ENCODE measurements around the gene CBLL1.

The CBLL1 gene

GRCh38 chr7:107723255-107723654, 20.7 kb upstream of the CBLL1 start:
- H3K4me3 Mint-ChIP-seq = no peak overlapping the region
- no peak overlapping the region for H3K27ac Mint-ChIP-seq

GRCh38 chr7:107725138-107725740, 18.7 kb upstream of the CBLL1 start:
- no peak overlapping the region for H3K4me3 Mint-ChIP-seq
- H3K27me3 Mint-ChIP-seq = peaks cover 8% of the 10 kb centered on the region
- no peaks in the 10 kb centered on the region for H3K4me1 Mint-ChIP-seq
- no peaks in the 10 kb centered on the region for H3K36me3 Mint-ChIP-seq
- no peaks in the 10 kb centered on the region for H3K9me3 Mint-ChIP-seq
- no peak overlapping the region for H3K27ac Mint-ChIP-seq

More at GRCh38 chr7:107723255-107723654, 20.7 kb upstream of the CBLL1 start:
- Mint-ChIP-seq H3K9me3 (no peaks in the 10 kb centered on the region), H3K27me3 (peaks cover 8% of the 10 kb centered on the region), H3K4me1 (no peaks in the 10 kb centered on the region), H3K36me3 (no peaks in the 10 kb centered on the region)

- Mint-ChIP-seq H3K36me3 (no peaks in the 10 kb centered on the region), H3K4me1 (no peaks in the 10 kb centered on the region), H3K27ac (no peak overlapping the region), H3K9me3 (no peaks in the 10 kb centered on the region), H3K4me3 (no peak overlapping the region), H3K27me3 (peaks cover 8% of the 10 kb centered on the region)
Measured at GRCh38 chr7:107726356-107727130, 17.4 kb upstream of the CBLL1 start.

- H3K27me3 Mint-ChIP-seq = peaks cover 8% of the 10 kb centered on the region
- no peak overlapping the region for H3K27ac Mint-ChIP-seq
- no peaks in the 10 kb centered on the region for H3K4me1 Mint-ChIP-seq
- no peaks in the 10 kb centered on the region for H3K36me3 Mint-ChIP-seq
- no peaks in the 10 kb centered on the region for H3K9me3 Mint-ChIP-seq
- H3K4me3 Mint-ChIP-seq = no peak overlapping the region
Measured at GRCh38 chr7:107728276-107728675, 15.7 kb upstream of the CBLL1 start.

- Mint-ChIP-seq H3K27me3 (no peaks in the 10 kb centered on the region), H3K4me1 (peaks cover 43% of the 10 kb centered on the region), H3K27ac (peak overlapping the region; percentile 99), H3K36me3 (peaks cover 2% of the 10 kb centered on the region), H3K4me3 (peak overlapping the region; percentile 97), H3K9me3 (no peaks in the 10 kb centered on the region)
Measured at GRCh38 chr7:107742678-107743566, 1.0 kb upstream of the CBLL1 start.

GRCh38 chr7:107744345-107744750, 406 bp downstream of the CBLL1 start:
- Mint-ChIP-seq H3K27me3 (no peaks in the 10 kb centered on the region), H3K4me1 (peaks cover 51% of the 10 kb centered on the region), H3K9me3 (no peaks in the 10 kb centered on the region), H3K4me3 (peak overlapping the region; percentile 97), H3K27ac (peak overlapping the region; percentile 99), H3K36me3 (peaks cover 2% of the 10 kb centered on the region)

- H3K9me3 Mint-ChIP-seq = no peaks in the 10 kb centered on the region
- H3K4me3 Mint-ChIP-seq = peak overlapping the region; percentile 97
- H3K27ac Mint-ChIP-seq = peak overlapping the region; percentile 86
- H3K36me3 Mint-ChIP-seq = peaks cover 6% of the 10 kb centered on the region
- no peaks in the 10 kb centered on the region for H3K27me3 Mint-ChIP-seq
- H3K4me1 Mint-ChIP-seq = peaks cover 57% of the 10 kb centered on the region
Measured at GRCh38 chr7:107746006-107746405, 2.1 kb downstream of the CBLL1 start.

- no peak overlapping the region for H3K4me3 Mint-ChIP-seq
- no peaks in the 10 kb centered on the region for H3K27me3 Mint-ChIP-seq
- peaks cover 16% of the 10 kb centered on the region for H3K36me3 Mint-ChIP-seq
- no peaks in the 10 kb centered on the region for H3K9me3 Mint-ChIP-seq
- H3K4me1 Mint-ChIP-seq = peaks cover 47% of the 10 kb centered on the region
- no peak overlapping the region for H3K27ac Mint-ChIP-seq
Measured at GRCh38 chr7:107751113-107751512, 7.2 kb downstream of the CBLL1 start.

- H3K27me3 Mint-ChIP-seq = no peaks in the 10 kb centered on the region
- H3K27ac Mint-ChIP-seq = no peak overlapping the region
- H3K4me3 Mint-ChIP-seq = no peak overlapping the region
- peaks cover 22% of the 10 kb centered on the region for H3K4me1 Mint-ChIP-seq
- no peaks in the 10 kb centered on the region for H3K9me3 Mint-ChIP-seq
- H3K36me3 Mint-ChIP-seq = peaks cover 25% of the 10 kb centered on the region
Measured at GRCh38 chr7:107754642-107755041, 10.7 kb downstream of the CBLL1 start.

GRCh38 chr7:107758667-107759066, 14.7 kb downstream of the CBLL1 start:
- H3K27ac Mint-ChIP-seq = no peak overlapping the region
- peaks cover 14% of the 10 kb centered on the region for H3K36me3 Mint-ChIP-seq
- H3K9me3 Mint-ChIP-seq = no peaks in the 10 kb centered on the region
- no peaks in the 10 kb centered on the region for H3K27me3 Mint-ChIP-seq
- H3K4me1 Mint-ChIP-seq = no peaks in the 10 kb centered on the region
- no peak overlapping the region for H3K4me3 Mint-ChIP-seq

GRCh38 chr7:107767391-107767790, 23.4 kb downstream of the CBLL1 start:
- H3K4me1 Mint-ChIP-seq = peaks cover 31% of the 10 kb centered on the region
- no peaks in the 10 kb centered on the region for H3K9me3 Mint-ChIP-seq
- peaks cover 4% of the 10 kb centered on the region for H3K36me3 Mint-ChIP-seq
- H3K27me3 Mint-ChIP-seq = no peaks in the 10 kb centered on the region
- no peak overlapping the region for H3K27ac Mint-ChIP-seq
- H3K4me3 Mint-ChIP-seq = no peak overlapping the region

GRCh38 chr7:107768263-107768662, 24.3 kb downstream of the CBLL1 start:
- H3K4me1 Mint-ChIP-seq = peaks cover 31% of the 10 kb centered on the region
- H3K9me3 Mint-ChIP-seq = no peaks in the 10 kb centered on the region
- peaks cover 4% of the 10 kb centered on the region for H3K36me3 Mint-ChIP-seq
- no peak overlapping the region for H3K27ac Mint-ChIP-seq
- H3K27me3 Mint-ChIP-seq = peaks cover 1% of the 10 kb centered on the region
- peak overlapping the region; percentile 6 for H3K4me3 Mint-ChIP-seq

GRCh38 chr7:107773027-107773426, 29.1 kb downstream of the CBLL1 start:
- peaks cover 1% of the 10 kb centered on the region for H3K27me3 Mint-ChIP-seq

GRCh38 chr7:107777702-107778101, 33.8 kb downstream of the CBLL1 start:
- Mint-ChIP-seq H3K4me3 (no peak overlapping the region), H3K27me3 (peaks cover 1% of the 10 kb centered on the region), H3K36me3 (no peaks in the 10 kb centered on the region), H3K9me3 (no peaks in the 10 kb centered on the region), H3K4me1 (no peaks in the 10 kb centered on the region), H3K27ac (no peak overlapping the region)

More at GRCh38 chr7:107773027-107773426, 29.1 kb downstream of the CBLL1 start:
- H3K4me3 Mint-ChIP-seq = no peak overlapping the region
- no peaks in the 10 kb centered on the region for H3K9me3 Mint-ChIP-seq
- H3K4me1 Mint-ChIP-seq = peaks cover 7% of the 10 kb centered on the region
- H3K36me3 Mint-ChIP-seq = peaks cover 2% of the 10 kb centered on the region
- H3K27ac Mint-ChIP-seq = no peak overlapping the region

GRCh38 chr7:107778283-107778682, 34.3 kb downstream of the CBLL1 start:
- H3K27me3 Mint-ChIP-seq = no peaks in the 10 kb centered on the region
- H3K36me3 Mint-ChIP-seq = no peaks in the 10 kb centered on the region
- H3K4me1 Mint-ChIP-seq = no peaks in the 10 kb centered on the region
- H3K27ac Mint-ChIP-seq = no peak overlapping the region
- H3K9me3 Mint-ChIP-seq = no peaks in the 10 kb centered on the region
- no peak overlapping the region for H3K4me3 Mint-ChIP-seq
